Activated T-cell treated with anti-CD3 and anti-CD28 coated beads for 48 hours (primary cell): ENCODE measurements around the gene PPFIA1.
"Not testable (repeated sequence)": the region's sequence is repeated elsewhere in the genome, so short reads cannot be mapped to it uniquely, and the experiment has no call there.

Experiments
- DNase-seq: peaks from one replicate; pipeline ENCODE4 v3.0.0-alpha.2; 2020; ENCODE audit warnings: low read depth

PPFIA1 gene

DNA sequence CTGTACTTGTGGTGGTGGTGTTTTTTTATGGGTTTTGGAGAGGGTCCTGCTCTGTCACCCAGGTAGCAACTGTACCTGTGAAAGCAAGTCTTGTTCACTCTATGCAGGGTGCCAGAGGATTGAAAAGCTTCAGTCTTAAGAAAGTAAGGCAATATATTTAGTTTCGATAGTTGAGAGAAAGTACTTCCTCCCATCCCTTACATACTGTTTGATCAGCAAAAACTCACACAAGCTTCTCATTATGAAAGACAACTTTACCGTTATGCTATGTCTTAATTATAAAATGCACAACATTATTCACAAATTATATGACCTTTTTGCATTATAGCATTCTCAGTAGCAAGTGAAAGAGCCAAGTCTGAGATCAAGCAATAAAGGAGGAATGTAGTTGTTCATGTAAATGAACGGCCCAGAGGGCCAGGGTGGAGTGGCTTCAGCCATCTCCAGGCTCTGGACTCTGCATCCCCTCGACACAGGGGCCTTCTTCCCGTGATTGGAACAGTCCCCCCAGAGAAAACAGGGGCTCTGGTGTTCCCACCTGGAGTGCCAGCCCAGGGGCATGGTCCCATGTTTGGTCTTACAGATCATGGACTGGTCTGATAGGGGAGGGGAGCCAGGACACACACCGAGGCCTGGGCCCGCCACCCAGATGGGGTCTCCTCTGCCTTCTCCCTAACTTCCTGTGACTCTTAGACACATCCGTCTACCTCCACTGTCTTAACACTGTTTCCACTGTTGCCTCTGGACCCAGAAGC lies 89.1 kb downstream of the PPFIA1 start:
- no peak for DNase-seq

DNA sequence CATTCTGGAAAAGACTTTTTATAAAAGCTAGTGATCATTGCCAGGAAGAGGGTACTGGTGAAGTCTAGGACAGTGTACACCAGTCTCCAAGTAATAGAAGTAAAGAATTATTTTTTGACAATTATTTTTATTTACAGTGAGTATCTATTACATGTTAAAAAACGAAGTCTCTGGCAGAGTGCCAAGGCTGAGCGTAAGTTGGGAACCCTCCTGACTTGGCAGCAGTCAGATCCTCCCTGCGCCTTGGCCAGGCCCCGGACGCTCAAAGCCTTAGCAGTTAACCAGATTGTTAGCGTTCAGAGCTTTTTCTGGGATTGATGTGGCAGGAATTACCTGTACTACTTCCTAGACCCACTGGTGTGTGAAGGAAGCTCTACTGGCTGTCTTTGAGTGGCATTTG lies 89.7 kb downstream of the PPFIA1 start:
- DNase-seq: no peak

DNA sequence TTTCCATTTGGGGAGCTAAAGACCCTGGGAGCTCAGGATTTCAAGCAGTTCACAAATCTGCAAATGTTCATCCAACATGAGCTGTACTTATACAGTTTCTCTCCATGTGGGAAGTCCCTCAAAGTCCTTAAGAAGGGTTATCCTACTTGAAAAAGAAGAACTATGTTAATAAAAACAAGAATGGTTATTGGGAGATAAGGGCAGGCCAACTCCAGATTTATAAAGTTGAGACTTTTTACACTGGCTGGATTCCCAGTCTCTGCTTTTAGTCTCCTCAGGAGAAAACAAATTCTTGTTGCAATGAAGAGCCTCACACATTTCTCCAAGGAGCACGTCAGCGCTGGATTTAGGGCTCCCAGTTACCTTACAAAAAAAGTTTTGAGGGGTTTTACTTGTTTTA lies 93.7 kb downstream of the PPFIA1 start:
- no peak for DNase-seq

DNA sequence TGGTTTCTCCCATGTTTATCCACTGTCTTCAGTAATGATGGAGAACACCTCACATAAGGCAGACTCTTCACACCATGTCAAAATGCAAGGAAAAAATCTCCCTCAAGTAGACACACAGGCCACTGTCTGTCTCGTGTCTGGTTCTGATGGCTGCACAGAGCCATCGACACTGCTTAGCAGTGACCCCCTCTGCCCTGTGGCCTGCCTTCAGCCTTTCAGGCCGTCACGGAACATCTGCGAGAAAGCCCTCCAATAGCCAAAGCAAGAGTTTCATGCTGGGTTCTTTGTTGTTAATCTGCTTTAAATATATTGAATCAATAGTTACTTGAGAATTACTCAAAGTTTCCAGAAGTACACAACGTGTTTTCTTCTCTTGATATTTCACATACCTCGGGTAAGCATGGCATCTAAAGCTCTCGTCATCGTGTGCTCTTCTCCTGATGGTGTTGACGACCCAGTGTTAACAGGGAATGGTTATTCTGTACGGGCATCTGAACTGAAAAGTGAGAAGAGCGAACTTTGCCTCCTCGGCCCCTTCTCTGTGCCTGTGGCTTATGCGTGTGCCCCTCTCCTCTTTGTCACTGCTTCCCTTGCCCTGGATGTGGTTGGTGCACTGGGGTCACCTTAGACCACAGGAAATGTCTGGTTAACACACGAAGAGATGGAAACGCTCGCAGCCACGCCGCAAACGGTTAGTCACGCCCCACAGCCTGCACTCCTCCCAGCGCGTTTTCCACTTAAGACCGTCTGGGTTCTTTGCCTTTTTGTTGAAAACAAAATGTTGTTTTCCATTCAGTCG lies 94.5 kb downstream of the PPFIA1 start:
- peak; percentile 70 for DNase-seq

DNA sequence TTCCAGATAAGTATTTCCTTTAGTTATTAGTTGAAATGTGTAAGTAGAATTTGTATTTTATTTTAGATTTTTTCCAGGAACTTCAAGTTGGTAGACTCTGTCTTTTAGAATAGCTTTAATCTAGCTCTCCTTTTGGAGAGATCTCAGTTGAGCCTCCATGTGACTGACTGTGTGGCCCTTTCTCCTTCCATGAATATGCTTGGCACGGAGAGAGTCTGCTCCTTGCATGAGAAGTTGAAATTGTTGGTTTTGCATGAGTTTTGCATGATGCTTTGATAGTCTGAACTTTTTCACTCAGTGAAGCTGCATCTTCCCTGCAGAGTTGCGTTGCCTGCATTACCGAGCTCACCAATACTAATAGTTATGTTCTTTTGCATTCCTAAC lies 95.0 kb downstream of the PPFIA1 start:
- DNase-seq: no peak

DNA sequence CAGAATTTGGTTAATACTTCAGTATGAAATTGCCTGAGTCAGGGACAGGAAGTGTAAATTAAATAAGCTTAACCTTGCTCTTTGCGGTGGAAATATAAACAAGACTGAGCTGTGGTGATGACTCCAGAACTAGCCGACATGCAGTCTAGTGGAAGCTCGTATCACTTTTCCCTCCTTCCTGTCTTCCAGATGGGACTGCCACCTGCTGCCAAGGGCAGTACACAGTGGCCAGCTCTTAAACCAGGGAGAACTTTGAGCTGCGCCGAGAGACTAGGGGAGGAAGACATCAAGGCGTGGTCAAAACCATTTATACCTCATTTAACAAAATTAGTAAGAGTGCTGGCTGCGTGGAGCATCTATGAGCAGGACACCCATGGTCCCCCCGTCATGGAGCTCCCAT lies 96.6 kb downstream of the PPFIA1 start:
- no peak for DNase-seq

DNA sequence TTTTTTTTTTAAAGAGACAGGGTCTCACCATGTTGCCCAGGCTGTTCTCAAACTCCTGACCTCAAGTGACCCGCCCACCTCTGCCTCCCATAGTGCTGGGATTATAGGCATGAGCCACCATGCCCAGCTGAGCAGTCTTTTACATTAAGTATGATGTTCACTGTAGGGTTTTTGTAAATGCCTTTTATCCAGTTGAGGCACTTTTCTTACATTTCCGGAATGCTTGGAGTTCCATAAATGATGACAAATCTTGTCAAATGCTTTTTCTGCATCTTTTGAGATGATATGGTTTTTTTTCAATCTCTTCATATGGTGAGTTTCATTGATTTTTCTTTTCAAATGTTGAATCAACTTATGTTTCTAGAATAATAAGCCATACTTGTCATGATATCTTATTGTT lies 98.5 kb downstream of the PPFIA1 start:
- DNase-seq: no peak

DNA sequence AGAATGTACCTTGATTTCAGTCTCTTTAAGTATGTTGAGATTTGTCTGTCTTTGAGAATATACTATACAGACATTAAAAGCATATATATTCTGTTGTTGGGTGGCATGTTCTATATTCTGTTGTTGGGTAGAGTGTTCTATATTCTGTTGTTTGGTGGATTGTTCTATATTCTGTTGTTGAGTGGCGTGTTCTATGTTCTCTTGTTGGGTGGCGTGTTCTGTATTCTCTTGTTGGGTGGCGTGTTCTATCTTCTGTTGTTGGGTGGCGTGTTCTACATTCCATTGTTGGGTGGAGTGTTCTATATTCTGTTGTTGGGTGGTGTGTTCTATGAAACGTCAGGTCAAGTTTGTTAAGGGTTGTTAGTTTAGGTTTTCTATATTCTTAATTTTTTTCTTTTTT lies 100.8 kb downstream of the PPFIA1 start:
- no peak for DNase-seq

DNA sequence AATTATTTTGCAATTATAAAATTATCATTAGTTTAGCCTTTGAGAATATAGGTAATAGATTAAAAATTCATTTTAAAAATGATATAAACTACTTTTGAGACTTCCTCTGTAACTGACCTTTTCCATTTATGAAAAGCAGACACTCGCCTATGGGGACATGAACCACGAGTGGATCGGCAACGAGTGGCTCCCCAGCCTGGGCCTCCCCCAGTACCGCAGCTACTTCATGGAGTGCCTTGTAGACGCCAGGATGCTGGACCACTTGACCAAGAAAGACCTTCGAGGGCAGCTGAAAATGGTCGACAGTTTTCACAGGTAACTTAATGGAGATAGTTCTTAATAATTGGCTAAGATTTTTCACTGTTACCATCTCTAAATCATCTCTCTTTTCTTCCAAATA lies 101.6 kb downstream of the PPFIA1 start:
- no peak for DNase-seq

DNA sequence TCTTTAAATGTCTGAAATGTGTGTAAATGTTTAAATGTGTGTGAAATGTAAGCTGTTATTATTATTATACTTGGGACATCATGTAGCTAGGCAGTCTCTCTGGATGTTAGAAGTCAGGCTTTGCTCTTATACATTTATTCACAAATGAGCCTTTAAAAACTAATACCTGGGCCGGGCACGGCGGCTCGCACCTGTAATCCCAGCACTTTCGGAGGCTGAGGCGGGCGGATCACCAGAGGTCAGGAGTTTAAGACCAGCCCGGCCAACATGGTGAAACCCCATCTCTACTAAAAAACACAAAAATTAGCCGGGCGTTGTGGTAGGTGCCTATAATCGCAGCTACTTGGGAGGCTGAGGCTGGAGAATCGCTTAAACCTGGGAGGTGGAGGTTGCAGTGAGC lies 106.1 kb downstream of the PPFIA1 start:
- no peak for DNase-seq

DNA sequence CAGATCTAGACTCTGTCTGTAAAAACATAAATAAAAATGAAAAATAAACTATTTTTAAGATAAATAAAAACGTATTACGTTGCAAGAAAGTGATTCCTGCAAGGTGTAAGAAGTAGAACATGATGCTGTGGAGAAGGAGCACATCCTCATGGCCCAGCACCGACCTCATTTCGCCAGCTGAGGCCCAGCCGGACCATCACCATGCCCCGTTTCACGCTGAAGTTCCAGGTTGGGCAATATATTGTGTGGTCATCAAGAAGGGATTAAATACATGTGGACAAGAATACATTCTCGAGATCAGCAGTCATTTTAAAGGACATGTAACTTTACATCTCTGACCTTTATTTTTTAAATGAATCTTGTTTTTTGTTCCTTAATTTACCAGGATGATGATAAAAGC lies 107.2 kb downstream of the PPFIA1 start:
- no peak for DNase-seq

DNA sequence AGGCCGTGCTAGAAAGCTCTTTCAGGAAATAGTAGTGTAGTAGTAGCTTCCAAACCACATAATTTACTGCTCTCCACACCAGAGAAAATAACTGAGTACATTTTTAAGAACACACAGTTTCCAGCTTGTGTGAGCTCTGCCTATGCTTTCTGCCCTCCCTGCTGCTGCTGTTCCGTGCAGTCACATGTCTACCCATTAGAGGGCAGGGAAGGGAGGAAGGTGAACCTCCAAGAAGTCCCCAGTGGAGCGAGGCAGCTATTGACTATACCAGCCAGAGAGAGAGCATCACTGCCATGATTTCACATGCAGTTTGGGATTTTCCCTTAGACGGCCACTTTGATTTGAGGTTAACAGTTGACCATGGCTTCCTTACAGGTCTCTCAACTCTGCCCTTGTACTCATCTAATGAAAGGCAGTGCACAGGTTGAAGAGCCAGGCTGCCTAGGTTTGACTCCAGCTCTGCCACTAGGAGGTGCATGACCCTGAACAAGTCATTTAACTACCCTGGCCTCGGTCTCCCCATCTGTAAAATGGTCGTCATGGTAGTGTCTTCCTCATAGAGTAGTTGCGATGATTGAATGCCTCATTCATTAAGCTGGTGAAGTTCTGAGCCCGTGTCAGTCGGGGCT lies 108.1 kb downstream of the PPFIA1 start:
- DNase-seq: no peak

DNA sequence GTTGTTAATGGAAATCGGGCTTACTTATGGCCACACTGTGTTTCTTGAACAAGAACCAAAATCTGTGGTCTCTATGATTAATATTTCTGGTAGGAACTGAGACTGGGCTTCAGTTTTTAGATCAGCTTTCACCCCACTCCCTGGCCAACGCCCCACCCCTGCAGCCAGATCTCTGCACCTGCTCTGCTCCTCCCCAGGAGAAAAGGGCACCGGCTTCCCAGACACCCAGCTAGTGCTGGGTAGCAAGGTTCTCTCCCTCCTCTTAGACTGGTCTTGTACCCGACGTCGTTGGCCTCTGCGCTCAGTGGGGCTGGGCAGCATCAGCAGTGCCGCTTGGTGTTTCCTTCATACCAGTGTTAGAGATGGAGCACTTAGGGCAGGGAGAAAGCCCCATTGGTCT lies 110.9 kb downstream of the PPFIA1 start:
- DNase-seq: no peak

DNA sequence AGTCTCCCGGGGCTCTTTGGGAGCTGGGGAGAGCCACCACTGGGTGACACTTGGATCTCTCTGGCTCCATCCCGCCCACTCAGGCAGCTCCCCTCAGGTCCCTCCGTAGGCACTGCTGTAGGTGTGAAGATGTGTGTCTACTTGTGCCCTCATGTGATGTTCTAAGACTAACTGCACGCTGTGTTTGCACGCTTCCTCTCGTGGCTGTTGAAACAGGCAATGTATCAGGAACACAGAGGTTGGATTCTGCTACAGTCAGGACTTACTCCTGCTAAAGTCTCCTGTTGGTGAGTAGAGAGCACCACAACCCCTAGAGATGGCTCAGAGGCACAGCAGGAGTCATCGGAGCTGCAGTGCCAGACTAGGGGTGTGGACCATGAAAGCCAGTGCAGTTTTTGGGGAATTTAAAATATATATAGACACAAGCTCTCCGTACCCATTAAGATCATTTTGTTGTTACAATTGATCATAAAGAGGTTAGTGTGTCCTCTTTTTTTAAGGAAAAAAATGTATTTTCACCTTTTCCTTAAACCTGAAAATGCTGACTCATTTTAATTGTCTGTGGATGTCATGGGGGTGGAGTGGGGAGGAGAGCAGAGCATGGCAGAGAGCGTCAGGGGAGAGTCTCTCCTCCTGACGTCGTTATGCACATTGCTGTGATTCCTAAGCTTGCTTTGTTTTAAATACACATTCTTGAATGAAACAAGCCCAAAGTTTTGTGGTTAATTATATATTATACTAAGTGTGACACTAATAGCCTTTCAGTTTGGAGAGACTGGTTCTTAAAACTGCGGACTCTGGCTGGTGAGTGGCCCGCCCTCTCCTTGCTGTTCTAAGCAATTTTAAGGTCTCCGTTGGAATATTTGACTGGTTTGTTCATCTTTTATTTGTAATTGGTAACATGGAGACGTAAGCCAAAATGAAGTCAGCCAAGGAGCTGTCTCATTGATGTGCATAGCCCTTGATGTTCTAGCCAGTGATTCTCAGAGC lies 111.7 kb downstream of the PPFIA1 start:
- DNase-seq: no peak

DNA sequence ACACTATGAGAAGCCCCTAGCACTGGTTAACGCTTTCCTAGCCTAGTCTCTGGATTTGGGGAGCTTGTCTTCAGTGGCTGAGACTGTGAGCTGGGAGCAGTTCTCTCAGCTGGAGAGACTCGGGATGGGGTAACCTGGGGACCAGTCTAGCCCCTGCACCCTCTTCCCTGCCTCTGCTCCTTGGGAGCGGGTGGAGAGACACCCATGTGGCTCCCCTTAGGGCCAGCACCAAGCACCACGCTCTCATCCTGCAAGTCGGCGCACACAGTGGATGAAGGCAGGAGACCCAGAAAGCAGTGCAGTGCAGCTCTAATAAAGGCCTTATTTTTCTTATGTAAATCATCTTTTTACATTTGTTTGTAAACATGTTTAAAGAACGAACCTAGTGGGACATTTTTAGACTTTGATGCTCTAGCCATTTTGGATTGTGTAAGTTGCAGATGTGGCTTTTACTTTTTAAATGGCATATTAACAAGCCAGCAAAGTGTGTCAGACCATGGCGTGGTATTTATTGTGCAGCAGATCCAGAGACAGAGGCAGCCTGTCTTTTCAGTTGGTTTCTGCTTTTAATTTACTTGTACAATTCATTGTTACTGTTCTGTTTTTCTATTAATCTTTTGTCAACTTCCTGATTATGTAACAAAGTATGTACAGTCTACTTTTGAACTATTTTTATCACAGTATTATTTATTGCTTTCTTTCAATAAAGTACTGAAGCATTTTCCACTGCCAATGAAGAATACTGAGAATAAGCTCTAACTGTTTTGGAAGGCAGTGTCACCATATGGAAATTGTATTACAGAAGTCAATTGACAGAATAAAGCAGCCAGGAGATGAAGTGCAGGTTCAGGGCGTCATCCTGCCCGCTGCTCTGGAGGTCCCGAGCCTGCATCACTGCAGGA lies 113.4 kb downstream of the PPFIA1 start:
- no peak for DNase-seq

DNA sequence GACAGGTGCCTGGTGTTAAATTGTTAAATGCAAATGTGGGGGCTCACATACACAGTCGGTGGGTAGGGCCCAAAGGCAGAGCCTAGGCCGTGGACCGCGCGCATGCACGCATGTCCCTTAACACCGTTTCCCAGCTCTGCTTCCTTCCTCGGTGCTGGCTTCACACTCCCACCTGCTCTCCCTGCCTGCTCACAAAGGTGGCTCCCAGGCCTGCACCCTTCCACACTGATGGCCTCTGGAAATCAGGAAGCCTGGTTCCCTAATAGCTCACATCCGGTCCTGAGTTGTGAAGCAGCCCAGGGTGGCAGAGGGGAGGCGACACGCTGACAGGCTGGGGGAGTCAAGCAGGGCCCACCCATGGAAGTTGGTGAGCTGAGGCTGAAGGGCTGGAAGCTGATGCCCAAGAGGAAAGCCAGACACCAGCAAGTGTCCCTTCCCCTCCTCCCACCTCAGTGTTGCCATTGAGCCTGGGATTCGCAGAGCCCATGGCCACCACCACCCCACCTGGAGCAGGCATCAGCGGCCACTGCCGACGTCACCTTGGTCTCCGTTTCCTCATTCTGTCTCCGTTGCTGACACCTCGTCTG lies 114.2 kb downstream of the PPFIA1 start:
- DNase-seq: no peak

DNA sequence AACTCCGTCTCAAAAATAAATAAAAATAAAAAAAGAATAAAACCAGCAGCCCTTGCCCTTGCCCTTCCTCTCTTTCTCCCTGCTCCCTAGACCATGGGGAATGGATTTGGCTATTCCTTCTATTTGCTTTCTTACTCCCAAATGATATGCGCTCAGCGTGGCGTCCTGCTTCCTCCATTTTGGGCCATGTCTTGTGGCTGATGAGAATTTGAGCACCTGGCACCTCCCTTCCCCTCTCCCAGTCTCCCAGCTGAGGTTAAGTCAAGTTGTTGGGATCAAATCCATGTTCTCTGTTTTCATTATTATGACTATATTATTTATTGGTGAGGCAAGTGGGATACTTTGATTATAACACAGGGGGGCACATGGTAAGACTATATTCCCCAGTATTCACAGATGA lies 117.1 kb downstream of the PPFIA1 start:
- no peak for DNase-seq

DNA sequence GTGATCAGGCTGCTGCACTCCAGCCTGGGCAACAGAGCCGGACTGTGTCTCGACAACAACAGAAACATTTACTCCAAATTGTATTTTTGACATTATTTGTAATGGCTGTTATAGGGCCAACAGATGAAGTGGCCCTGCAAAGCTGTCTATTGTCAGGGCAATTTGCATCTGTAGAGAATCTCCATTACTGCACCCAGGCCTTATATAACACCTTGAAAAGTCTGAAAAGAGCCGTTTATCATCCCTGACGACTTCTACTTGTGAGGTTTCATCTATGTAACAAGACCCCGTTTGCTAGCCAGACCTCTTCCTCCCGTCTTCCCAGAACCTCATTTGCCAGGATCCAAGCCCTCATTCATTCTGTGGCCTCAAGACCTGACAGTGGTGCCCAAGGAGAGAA lies 118.7 kb downstream of the PPFIA1 start:
- DNase-seq: no peak

DNA sequence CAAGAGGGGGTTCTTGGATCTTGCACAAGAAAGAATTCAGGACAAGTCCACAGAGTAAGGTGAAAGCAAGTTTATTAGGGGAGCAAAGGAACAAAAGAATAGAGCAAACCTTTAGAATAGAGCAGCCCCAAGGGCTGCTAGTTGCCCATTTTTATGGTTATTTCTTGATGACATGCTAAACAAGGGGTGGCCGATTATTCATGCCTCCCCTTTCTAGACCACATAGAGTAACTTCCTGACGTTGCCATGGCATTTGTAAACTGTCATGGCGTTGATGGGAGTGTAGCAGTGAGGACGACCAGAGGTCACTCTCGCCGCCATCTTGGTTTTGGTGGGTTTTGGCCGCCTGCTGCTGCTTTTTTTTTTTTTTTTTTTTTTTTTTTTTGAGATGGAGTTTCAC lies 120.4 kb downstream of the PPFIA1 start:
- not testable (repeated sequence) for DNase-seq

DNA sequence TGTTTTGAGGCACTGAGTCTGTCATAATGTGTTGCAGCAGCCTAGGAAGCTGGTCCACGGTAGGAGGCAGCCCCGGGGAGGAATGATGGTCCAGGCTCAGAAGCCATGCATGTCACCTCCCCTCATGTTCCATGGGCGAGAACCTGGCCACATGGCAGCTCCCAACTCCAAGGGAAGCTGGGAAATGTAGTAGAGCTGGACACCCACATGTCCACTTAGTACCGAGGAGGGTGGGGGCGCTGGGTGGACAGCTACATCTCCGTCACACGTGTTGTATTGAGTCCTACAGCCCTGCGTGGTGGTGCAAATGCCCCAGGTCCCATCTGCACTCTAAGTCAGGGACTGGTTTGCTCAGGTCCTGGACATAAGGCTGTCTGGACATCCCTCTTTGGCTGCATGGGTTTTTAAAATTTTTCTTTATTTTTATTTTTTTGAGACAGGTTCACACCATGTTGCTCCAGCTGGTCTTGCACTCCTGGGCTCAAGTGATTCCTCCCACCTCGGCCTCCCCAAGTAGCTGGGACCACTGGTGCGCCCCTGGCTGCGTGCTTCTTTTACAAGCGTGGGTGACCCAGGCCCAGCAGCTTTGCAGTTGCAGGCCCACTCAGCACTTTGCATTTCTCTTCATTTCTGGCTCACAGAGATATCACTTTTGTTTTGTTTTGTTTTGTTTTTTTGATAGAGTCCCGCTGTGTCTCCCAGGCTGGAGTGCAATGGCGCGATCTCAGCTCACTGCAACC lies 123.9 kb downstream of the PPFIA1 start:
- no peak for DNase-seq
